Measurements from ENCODE around the gene TMCC1.
"Not testable (repeated sequence)": the region's sequence is repeated elsewhere in the genome, so short reads cannot be mapped to it uniquely, and the experiment has no call there.

The TMCC1 gene

DNA sequence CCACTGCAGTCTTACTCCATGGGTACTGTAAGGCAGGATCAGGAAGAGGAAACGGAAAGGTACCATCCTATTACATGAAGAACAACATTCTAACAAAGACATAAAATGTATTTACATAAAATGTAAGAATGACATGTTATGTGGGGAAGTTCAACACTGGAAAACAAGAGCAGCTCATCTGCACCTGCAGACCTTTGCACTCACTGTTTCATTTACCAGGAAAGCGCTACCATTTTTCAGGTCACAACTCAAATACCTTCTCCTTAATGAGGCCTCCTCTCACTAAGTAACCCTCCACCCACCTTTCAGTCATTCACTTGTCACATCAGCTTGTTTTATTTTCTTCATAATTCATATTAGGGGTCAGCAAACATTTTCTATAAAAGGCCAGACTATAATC is 2.6 kb downstream of the TMCC1 start:
- DNase-seq = no peak

DNA sequence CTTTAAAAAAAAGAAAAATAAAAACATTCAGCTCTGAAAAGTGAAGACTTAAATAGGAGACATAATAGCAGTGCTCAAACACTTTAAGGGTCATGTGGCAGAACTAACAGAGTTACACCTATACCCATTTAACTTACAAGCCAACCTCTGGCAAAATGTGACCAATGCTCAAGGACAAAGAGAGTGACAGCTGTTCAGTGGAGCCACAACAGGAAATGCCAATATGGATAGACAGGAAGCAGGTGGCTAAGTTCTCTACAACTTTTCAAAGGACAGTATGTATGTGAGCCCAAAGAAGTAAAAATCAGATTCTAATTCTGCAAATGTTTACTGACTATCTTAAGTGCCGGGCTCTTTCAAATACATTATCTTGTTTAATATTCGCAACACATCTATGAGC is 3.4 kb downstream of the TMCC1 start:
- DNase-seq = no peak

DNA sequence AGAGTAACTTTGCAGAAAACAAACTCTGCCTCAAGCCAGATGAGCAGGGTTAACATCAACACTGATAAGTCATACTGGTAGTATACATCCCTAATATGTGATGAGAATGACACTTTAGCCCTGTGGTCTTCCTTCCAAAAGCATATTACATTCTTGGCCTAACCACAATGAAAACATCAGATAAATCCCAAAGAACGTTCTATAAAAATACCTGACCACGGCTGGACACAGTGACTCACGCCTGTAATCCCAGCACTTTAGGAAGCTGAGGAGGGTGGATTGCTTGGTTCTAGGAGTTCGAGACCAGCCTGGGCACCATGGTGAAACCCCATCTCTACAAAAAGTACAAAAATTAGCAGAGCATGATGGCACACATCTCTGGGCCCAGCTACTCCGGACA is 4.7 kb downstream of the TMCC1 start:
- DNase-seq = no peak

DNA sequence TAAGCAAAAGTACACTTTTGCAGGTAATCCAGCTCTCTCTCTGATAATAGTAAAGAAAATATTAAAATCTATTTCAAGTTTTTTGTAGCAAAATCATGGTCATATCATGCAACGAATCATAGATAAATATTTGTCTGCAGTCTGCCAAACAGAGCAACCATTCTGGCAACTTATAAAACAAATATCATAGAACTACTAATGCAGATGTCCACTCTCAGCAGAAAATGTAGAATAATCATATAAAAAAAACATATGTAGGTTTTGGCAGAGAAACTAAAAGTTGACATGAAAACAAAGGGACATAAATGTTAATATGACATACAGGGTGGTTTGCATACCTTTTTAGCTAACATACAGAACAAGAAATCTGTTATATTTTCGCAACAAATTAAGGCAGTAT is 12.2 kb downstream of the TMCC1 start:
- DNase-seq = no peak

DNA sequence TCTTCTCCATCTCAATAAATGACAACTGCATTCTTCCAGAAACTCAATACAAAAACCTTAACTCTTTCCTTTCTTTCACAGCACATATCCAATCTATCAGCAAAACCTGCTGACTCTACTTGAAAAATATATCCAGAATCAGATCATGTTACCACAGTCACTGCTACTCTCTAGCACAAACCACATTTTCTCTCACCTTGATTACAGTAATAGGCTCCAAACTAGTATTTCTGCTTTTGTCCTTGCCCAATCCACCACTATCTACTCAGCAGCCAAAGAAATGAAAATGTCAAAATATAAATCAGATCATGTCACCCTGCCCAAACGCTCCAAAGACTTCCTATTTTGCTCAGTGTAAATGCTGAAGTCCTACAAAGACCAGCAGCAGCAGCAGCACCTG is 15.2 kb downstream of the TMCC1 start:
- DNase-seq = no peak

DNA sequence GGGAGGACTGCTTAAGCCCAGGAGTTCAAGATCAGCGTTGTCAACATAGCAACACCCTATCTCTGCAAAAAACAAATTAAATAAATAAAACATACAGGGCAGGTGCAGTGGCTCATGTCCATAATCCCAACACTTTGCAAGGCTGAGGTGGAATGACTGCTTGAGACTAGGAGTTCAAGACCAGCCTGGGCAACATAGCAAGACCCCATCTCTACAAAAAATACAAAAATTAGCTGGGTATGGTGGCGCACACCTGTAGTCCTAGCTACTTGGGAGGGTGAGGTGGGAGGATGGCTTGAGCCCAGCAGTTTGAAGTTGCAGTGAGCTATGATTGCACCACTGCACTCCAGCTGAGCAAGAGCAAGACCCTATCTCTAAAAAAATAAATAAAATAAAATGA is 19.0 kb downstream of the TMCC1 start:
- not testable (repeated sequence) for DNase-seq

DNA sequence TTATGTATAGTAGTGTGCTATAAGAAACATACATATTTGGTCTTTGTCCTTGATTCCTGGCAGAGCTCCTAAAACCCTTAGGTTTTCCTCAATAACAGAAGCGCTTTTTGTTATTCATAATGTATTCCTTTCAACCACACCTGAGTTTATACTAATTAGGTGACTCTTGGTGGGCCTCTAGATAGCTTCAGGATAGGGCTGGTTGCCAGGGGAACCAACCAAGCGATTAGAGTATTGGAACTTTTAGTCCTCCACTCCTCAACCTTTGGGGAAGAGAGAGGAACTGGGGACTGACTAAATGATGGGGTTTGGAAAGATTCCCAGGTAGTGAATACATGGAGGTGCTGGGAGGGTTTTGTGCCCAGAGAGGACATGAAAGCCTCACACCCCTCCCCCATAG is 24.6 kb downstream of the TMCC1 start:
- no peak for DNase-seq

DNA sequence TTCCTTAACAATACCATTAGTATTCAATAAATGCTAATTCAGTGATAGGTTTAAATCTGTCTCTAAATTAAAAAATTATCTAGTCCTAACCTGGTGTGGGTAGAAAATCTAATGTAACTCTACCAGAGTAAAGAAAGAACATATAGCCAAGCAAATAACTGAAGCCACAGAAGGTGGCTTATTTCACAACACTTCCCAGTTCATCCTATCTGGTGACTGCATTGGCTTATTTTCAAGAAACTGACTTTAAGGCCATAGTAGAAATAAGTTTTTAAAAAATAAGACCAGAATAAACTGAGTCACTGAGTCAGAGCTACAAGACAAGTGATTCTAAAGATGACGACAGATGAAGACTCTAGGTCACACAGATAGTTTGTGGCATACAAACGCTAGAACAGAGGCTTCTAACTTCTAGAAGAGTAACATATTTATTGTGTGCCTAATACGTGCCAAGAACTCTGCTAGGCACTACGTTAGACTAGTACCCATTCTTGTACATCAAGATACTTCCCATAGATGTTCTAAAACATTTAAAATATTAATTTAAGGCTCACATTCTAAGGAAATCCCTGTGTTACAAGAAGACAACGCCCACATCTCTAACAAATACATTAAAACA is 25.9 kb downstream of the TMCC1 start:
- no peak for DNase-seq

DNA sequence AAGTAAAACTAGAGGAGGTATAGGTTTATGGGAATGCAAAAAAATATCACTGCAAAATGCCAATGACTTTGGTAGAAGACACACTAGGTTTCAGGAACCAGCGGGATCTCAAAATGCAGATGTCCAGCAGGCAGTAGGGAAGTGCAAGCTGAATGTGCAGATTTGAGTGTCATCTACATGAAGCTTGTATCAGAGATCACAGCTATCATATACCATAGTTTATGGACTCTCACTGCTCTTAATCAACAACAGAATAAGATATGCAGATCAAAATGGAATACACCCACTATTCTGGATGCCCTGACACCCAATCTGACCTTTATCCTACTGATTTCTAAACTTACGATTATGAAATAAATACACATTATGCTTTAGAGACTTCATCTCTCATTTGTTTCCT is 27.7 kb downstream of the TMCC1 start:
- no peak for DNase-seq

DNA sequence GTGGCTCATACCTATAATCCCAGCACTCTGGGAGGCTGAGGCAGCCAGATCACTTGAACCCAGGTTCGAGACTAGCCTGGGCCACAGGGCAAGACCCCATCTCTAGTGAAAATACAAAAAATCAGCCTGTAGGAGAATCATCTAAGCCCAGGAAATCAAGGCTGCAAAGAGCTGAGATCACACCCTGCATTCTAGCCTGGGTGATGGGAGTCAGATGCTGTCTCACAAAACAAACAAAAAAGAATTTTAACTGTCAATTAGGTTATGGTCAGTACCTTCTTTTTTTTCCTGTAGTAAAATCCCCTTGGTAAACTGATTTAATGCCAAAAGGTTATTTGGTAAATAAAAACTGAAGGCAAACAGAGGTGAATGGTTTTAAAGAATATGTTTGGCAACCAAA is 29.0 kb downstream of the TMCC1 start:
- no peak for DNase-seq

DNA sequence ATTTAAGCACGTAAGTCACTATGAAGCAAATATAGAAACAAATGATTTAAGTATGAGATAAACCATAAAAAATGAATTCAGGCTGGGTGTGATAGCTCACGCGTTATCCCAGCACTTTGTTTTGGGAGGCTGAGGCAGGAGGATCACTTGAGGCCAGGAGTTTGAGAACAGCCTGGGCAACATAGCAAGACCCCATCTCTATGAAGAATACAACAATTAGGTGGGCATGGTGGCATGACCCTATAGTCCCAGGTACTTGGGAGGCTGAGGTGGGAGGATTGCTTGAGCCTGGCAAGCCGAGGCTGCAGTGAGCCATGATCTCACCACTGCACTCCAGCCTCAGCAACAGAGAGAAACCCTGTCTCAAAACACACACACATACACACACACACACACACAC is 34.2 kb downstream of the TMCC1 start:
- DNase-seq = no peak

DNA sequence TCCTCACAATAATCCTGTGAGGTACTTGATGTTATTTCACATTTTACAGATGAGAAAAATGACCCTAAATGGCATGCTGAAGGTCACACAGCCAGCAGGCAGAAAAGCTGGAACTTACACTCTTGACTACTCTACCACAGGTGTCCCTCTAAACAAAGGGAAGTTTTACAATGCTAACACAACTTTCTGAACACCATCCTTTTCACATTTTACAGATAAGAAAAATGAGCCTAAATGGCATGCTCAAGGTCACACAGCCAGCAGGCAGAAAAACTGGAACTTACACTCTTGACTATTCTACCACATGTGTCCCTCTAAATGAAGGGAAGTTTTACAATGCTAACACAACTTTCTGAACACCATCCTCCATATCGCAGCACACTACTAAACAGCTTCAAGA is 35.6 kb downstream of the TMCC1 start:
- no peak for DNase-seq

DNA sequence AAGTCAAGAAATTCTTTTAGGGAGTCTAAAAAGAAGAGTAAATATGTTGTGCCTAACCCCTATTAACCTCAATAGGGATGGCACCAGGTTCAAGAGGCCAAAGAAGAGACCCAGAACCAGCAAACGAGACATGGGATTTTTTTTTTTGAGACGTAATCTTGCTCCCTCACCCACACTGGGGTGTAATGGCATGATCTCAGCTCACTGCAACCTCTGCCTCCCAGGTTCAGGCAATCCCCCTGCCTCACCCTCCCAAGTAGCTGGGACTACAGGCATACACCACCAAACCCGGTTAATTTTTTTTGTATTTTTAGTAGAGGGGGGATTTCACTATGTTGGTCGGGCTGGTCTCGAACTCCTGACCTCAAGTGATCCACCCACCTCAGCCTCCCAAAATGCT is 36.7 kb downstream of the TMCC1 start:
- not testable (repeated sequence) for DNase-seq

DNA sequence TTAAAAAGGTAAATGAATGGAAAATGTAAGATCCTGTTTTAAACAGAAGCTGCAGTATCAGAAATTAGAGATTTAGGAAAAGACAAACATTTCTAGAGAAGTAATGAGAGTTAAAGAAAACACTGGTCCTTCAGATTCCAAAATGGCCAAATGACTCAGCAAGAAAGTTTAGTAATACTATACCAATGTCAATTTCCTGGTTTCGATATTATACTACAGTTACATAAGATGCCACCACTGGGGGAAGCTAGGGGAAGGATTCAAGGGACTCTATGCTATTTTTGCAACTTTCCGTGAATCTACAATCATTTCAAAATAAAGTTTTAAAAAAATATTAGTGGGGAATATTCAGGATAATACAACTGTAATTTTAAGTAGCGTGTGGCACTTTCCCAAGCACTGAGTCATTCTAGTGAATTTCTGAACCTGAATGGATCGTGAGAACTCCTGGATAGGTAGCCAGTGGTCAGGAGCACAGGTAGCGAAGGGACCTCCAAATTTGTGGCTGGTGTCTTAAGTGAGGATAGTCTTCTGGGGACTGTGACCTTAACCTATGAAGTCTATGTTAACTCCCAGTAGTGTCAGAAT is 37.6 kb downstream of the TMCC1 start:
- no peak for DNase-seq

DNA sequence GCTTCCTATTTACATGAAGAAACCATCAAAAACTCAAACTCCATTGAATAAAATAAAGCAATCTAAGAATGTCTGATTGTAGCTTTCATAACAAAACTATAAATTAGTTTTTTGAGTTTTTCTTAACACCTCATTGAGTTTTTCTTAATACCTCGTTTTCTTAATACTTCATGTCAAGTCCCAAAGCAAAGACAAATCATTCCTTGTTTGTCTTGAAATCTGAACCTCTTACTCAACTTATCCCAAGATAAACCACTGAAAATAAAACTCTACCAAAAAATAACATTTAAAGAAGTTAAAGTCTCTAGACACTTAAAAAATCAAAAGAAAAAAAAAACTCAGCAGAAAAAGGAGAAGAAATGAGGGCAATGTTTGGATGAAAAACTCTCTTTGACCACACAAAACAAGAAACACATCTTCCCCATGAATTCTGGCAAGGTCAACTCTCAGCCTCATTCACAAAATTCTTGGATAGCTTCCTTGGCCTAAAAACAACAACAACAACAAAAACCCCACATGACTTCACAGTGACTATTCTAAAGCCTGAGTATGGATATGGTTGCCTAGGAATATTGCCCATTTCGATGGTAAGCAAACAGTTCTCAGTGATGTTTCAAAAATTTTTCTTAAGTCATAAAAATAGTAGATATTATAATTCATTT is 38.2 kb downstream of the TMCC1 start:
- no peak for DNase-seq

DNA sequence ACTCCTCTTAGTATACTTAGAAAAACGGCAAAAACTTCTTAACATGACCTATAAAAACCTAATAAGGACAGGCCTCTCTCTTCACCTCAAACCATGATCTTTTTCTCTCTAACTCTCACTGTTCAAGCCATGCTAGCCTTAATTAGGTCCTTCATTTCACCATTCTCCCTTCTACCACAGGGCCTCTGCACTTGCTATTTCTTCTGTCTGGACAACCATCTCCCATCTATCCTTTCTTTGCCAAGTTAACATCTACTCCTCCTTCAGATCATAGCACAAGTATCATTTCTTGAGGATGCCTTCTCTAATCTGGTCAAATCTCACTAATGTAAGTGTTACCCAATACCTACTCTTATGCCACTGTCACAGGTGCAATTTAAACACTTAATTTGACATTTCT is 39.1 kb downstream of the TMCC1 start:
- no peak for DNase-seq

DNA sequence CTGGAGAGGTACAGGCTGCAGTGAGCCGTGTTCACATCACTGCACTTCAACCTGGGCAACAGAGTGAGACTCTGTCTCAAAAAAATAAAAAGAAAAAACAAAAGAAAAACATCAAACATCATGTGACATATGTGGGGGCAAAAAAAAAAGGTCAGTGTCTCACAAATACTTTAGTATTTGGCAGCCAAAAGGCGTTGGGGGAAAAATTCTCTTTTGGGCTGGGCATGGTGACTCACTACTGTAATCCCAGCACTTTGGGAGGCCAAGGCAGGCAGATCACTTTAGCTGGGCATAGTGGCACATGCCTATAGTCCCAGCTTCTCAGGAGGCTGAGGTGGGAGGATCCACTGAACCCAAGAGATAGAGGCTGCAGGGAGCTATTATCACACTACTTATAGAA is 47.6 kb downstream of the TMCC1 start:
- DNase-seq = no peak

DNA sequence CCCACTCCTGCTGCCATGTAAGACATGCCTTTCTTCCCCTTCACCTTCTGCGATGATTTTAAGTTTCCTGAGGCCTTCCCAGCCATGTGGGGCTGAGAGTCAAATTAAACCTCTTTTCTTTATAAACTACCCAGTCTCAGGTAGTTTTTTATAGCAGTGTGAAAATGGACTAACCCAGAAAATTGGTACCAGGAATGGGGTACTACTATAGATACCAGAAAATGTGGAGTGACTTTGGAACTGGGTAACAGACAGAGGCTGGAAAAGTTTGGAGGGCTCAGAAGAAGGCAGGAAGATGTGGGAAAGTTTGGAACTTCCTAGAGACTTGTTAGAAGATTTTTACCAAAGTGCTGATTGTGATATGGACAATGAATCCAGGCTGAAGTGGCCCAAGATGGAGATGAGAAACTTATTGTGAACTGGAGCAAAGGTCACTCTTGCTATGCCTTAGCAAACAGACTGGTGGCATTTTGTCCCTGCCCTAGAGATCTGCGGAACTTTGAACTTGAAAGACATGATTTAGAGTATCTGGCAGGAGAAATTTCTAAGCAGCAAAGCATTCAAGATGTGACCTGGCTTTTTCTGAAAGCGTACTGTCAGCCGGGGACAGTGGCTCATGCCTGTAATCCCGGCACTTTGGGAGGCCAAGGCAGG is 52.7 kb downstream of the TMCC1 start:
- DNase-seq = no peak

DNA sequence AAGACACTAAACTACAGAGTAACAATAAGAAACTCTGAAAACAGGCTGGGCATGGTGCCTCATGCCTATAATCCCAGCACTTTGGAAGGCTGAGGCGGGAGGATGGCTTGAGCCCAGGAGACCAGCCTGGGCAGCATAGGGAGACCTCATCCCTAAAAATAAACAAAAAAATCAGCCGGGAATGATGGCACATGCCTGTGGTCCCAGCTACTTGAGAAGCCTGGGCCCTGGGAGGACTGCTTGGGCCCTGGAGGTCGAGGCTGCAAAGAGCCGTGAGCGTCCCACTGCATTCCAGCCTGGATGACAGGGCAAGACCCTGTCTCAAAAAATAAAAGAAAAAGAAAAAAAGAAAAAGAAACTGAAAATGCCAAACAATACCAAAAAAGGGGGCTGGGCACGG is 55.4 kb downstream of the TMCC1 start:
- DNase-seq = no peak

DNA sequence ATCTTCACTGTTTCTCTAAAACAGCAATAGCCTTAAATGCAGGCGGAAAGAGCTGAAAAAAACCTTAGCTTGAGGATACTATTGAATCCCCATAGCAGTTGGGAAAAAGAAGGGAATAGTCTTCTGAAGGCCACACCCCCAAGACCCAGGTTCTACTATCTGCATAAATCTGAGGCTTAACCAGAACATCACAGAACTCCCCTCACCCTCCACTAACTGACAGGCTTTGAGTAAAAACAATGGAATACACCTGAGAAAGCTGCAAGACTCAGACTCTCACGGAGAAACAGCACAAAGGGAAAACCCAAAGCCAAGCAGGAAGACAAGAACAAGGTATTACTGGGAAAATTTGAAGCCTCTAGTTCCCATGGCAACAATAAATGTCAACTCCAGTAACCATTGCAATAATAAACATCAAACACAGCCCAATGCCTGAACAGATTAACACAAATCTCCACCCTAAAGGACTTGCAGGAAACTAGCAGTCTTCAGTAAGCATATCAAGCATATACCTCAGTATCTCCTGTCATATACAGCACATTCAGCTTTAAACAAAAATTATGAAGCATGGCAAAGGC is 56.4 kb downstream of the TMCC1 start:
- no peak for DNase-seq

DNA sequence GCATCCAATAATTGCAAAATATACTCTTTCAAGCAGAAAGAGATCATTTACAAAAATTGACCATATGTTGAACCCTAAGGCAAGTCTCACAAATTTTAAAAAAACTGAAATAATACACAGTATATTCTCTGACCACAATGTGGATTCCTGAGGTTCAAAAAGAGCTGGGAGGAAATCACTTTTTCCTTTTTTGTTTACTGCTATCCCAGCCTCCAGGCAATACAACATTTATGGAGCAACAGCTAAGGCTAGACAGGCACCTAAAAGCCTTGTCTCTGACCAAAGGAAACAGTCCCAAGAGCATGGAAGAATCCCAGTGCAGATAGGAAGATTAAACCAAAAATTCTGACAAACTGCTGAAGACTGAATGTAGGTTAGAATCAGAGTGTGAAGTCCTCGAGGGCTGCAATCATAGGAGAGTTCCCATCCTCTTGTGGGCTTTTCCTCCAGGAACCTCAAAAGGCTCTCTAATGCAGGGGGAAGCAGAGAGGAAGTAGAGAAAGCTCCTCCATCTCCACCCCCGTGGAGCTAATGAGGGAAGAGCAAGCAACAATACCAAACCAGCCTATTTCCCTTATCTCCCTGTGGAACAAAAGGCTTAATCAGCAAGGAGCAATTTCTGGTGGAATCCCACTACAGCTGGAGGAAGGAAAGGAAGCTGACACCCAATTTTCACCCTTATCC is 57.0 kb downstream of the TMCC1 start:
- DNase-seq = no peak

DNA sequence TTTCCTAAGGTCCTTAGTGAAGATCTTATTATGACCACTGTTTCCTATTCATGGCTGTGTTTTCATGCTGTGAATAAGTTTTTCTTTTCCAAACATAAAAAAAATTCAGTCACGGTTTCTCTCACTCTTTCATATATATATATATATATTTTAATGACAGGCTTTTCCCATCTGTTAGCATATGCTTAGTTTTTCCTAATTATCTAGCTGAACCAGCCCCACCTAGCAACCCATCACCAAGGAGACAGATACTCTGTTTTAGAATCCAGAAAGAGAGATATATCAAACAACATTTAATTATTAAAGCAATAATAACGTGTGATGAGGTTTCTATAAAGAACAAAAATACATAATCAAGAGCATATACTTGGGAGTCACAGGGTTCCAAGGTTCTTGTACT is 58.3 kb downstream of the TMCC1 start:
- no peak for DNase-seq

DNA sequence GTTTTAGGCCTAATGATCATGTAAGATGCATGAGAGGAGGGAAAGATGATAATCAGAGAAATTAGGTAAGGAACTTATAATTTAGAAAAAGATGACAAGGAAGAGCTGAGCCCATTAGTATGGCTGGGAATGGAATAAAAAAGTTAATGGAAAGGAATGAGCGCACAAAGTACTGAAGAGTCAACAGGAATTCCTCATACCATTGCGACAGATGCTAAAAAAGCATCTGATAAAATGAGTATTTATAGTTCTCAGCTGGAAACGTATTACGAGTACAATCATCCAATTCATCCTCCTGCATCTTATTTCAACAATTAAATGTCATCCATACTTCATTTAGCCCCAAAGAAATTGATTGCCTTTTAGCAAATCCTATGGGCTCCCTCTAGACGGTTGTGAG is 58.9 kb downstream of the TMCC1 start:
- no peak for DNase-seq

Measured in activated naive CD4-positive, alpha-beta T cell treated with Interleukin-2 at 50 U/mL for 16 hours (primary cell).